GM12878 (cell line): ENCODE data around the gene PRKAG2. TPM values are rescaled to one million over a fixed set of nuclear protein-coding genes. Genes with fewer than 3 reads are reported as not detected.

Source experiments
- ATAC-seq: fragments of 200-7000 bp; cut with Tn5 transposase; 3 replicates; pipeline ENCODE4 v1.9.1; 2020; ENCODE audit warnings: mild to moderate bottlenecking, moderate library complexity
- BruUV-seq: library from RNA; stranded (reverse); fragments of 400-500 nt; replicated peaks from 2 replicates; lab custom pipeline; 2021; lab: Mats Ljungman, UMichigan
- CTCF ChIA-PET: fragments of 300-600 bp; sonication (Branson Sonifier 250); formaldehyde crosslinking; extraction: SDS; loops from one replicate; lab custom pipeline; 2021; ENCODE audit warnings: inconsistent platforms; lab: Yijun Ruan, JAX
- POLR2A ChIA-PET: fragments of 350-600 bp; formaldehyde crosslinking; extraction: SDS; loops from one replicate; lab custom pipeline; 2021; ENCODE audit warnings: inconsistent platforms; lab: Charles Lee
- RAD21 ChIA-PET: fragments of 300-600 bp; sonication (Branson Sonifier 250); formaldehyde crosslinking; loops from one replicate; lab custom pipeline; 2023; ENCODE audit warnings: antibody characterized with exemption; ENCODE audit not compliant: unreplicated experiment; lab: Charles Lee
- SMC1A ChIA-PET: fragments of 300-600 bp; sonication (Branson Sonifier 250); formaldehyde crosslinking; loops from one replicate; lab custom pipeline; 2023; ENCODE audit not compliant: unreplicated experiment, uncharacterized antibody; lab: Charles Lee
- DNase-seq: peaks from one replicate; pipeline ENCODE4 v3.0.0-alpha.2; 2011; ENCODE audit warnings: low read depth, low spot score
- FAIRE-seq: peaks from 3 replicates; lab custom pipeline; 2011; peaks lifted over from hg19 to GRCh38; lab: Jason Lieb, UNC
- H2AFZ ChIP-seq: 2 replicates; pipeline ENCODE4 v1.6.0; 2011; ENCODE audit warnings: low read depth, low read length, control low read depth; ENCODE audit not compliant: control insufficient read depth
- H3K27ac ChIP-seq: 2 replicates; pipeline ENCODE4 v1.5.1; 2011; ENCODE audit warnings: control low read depth; ENCODE audit not compliant: control insufficient read depth, insufficient read depth
- H3K27me3 ChIP-seq, 2 experiments: replicated peaks in 1 of 2; 2 replicates each; pipeline versions ENCODE4 v1.6.0 to v1.6.1; 2011; ENCODE audit warnings: low read length in 1 of 2; ENCODE audit not compliant: control insufficient read depth in 2 of 2, insufficient read depth in 2 of 2
- H3K36me3 ChIP-seq, 2 experiments: 2 replicates each; pipeline ENCODE4 v1.5.1; 2011; ENCODE audit warnings: low read length in 1 of 2; ENCODE audit not compliant: control insufficient read depth in 2 of 2, insufficient read depth in 2 of 2
- H3K4me1 ChIP-seq: 2 replicates; pipeline ENCODE4 v1.6.1; 2011; ENCODE audit warnings: mild to moderate bottlenecking, low read length, moderate library complexity, mixed read lengths; ENCODE audit not compliant: control insufficient read depth, insufficient read depth
- H3K4me2 ChIP-seq: 2 replicates; pipeline ENCODE4 v1.6.0; 2011; ENCODE audit warnings: control low read depth; ENCODE audit not compliant: control insufficient read depth, insufficient read depth
- H3K4me3 ChIP-seq: fragments of 200-600 bp; sonication (generic); 2 replicates; pipeline ENCODE4 v1.5.1; 2016
- H3K79me2 ChIP-seq: 2 replicates; pipeline ENCODE4 v1.6.0; 2011; ENCODE audit warnings: low read length; ENCODE audit not compliant: control insufficient read depth, insufficient read depth
- H3K9ac ChIP-seq: 2 replicates; pipeline ENCODE4 v1.8.0; 2011; ENCODE audit warnings: low read length, control low read depth, mixed read lengths; ENCODE audit not compliant: control insufficient read depth, insufficient read depth
- H3K9me3 ChIP-seq: replicated peaks from 3 replicates; pipeline ENCODE4 v1.5.1; 2011; ENCODE audit warnings: mild to moderate bottlenecking, low read length; ENCODE audit not compliant: control insufficient read depth, insufficient read depth
- H4K20me1 ChIP-seq: 2 replicates; pipeline ENCODE4 v1.6.0; 2011; ENCODE audit not compliant: control insufficient read depth, insufficient read depth
- ATF7 ChIP-seq: fragments of 450-650 bp; IDR thresholded peaks from 2 replicates; pipeline ENCODE4 v1.6.1; 2016; ENCODE audit warnings: low read depth, mild to moderate bottlenecking
- EZH2 ChIP-seq: IDR thresholded peaks from 2 replicates; pipeline ENCODE4 v1.6.1; 2012; ENCODE audit warnings: low read depth, mild to moderate bottlenecking, control low read depth, inconsistent platforms, low read length, borderline replicate concordance; ENCODE audit not compliant: control insufficient read depth
- HCFC1 ChIP-seq: fragments of 150-350 bp; IDR thresholded peaks from 2 replicates; pipeline ENCODE4 v1.6.1; 2014; ENCODE audit warnings: low read length
- IKZF1 ChIP-seq: fragments of 450-650 bp; conservative IDR thresholded peaks from 2 replicates; pipeline ENCODE4 v1.6.1; 2017; ENCODE audit warnings: antibody characterized with exemption, mild to moderate bottlenecking
- KAT2A ChIP-seq: conservative IDR thresholded peaks from 2 replicates; pipeline ENCODE4 v1.6.1; 2011; ENCODE audit warnings: low read depth, low read length; ENCODE audit not compliant: control insufficient read depth
- MTA3 ChIP-seq: IDR thresholded peaks from 2 replicates; pipeline ENCODE4 v1.6.1; 2012; ENCODE audit warnings: low read length, inconsistent platforms, borderline replicate concordance
- PML ChIP-seq: IDR thresholded peaks from 2 replicates; pipeline ENCODE4 v1.6.1; 2012; ENCODE audit warnings: low read length, inconsistent platforms
- POLR2AphosphoS5 ChIP-seq: IDR thresholded peaks from 2 replicates; pipeline ENCODE4 v1.6.1; 2011; ENCODE audit warnings: mild to moderate bottlenecking, low read length, inconsistent platforms
- PRDM15 ChIP-seq: fragments of 450-650 bp; formaldehyde crosslinking; IDR thresholded peaks from 2 replicates; pipeline ENCODE4 v1.4.0; 2020; ENCODE audit warnings: mild to moderate bottlenecking, moderate library complexity
- RAD21 ChIP-seq: IDR thresholded peaks from 2 replicates; pipeline ENCODE4 v1.6.1; 2011; ENCODE audit warnings: mild to moderate bottlenecking, low read depth, low read length, moderate library complexity; ENCODE audit not compliant: insufficient read depth
- SREBF1 ChIP-seq: IDR thresholded peaks from 2 replicates; pipeline ENCODE4 v1.6.1; 2012; ENCODE audit warnings: mild to moderate bottlenecking, low read length
- TAF1 ChIP-seq: IDR thresholded peaks from 2 replicates; pipeline ENCODE4 v1.6.1; 2011; ENCODE audit warnings: mild to moderate bottlenecking, low read depth, low read length, borderline replicate concordance
- TCF7 ChIP-seq: IDR thresholded peaks from 2 replicates; pipeline ENCODE4 v1.6.1; 2014; ENCODE audit warnings: antibody characterized with exemption, borderline replicate concordance
- ZNF24 ChIP-seq: fragments of 450-650 bp; IDR thresholded peaks from 2 replicates; pipeline ENCODE4 v1.6.1; 2017; ENCODE audit warnings: antibody characterized with exemption, mild to moderate bottlenecking
- ZNF274 ChIP-seq: IDR thresholded peaks from one replicate; pipeline ENCODE4 v1.8.0; 2011; ENCODE audit not compliant: insufficient read length, insufficient read depth
- WGBS: methylation state at CpG from one replicate; pipeline ENCODE4 v1.1.6; 2016; ENCODE audit warnings: low lambda C conversion rate; ENCODE audit not compliant: insufficient replicate concordance, insufficient coverage; ENCODE audit errors: missing lambda C conversion rate; 5-methylcytosine and 5-hydroxymethylcytosine counted together
- in situ Hi-C: fragments of 300-500 bp; cut with MboI; formaldehyde crosslinking; loops from 9 replicates; pipeline ENCODE4 v1.14.3; 2018; ENCODE audit warnings: mixed read lengths
- intact Hi-C: fragments of 100-400 bp; cut with micrococcal nuclease; formaldehyde crosslinking; loops from one replicate; pipeline ENCODE4 v1.14.2; 2022; ENCODE audit not compliant: unreplicated experiment
- polyA plus RNA-seq, 11 experiments: library from polyadenylated mRNA; depleted of rRNA in 4 of 11; unstranded in 6 of 11; stranded (reverse) in 5 of 11; fragments of >200 nt; fragmentation: Nextera tagmentation in 4 of 11; fragmentation: Illumina TruSeq in 1 of 11; extraction: Ambion mirVana in 4 of 11; extraction: Trizol in 1 of 11; gene quantifications; 1 replicate in 1 of 11; 2 replicates in 10 of 11; pipeline versions ENCODE4 v1.2.1 to v1.2.3, GENCODE V29; 2011 to 2016; ENCODE audit warnings: inconsistent platforms in 2 of 11, missing spikeins in 2 of 11, low read depth in 1 of 11
- total RNA-seq, 4 experiments: library from RNA; depleted of rRNA in 3 of 4; stranded (reverse); fragments of >200 nt in 3 of 4; fragmentation: Illumina TruSeq in 1 of 4; extraction: Trizol in 1 of 4; gene quantifications; 2 replicates each; pipeline versions ENCODE4 v1.2.1 to v1.2.3, GENCODE V29; 2013 to 2021
- TF ChIP-seq, protein P1 (sequence below): IDR thresholded peaks from 2 replicates; pipeline ENCODE4 v1.6.1; 2011; ENCODE audit warnings: mild to moderate bottlenecking, low read depth, low read length, moderate library complexity; ENCODE audit not compliant: insufficient replicate concordance

PRKAG2 gene
- total and polyA plus RNA-seq, 10 of the 15 experiments (the other 5 are each of a cell fraction or from before 2014, with no cell fraction given) = 3.4 to 8.9 (median 6.8) TPM

DNA sequence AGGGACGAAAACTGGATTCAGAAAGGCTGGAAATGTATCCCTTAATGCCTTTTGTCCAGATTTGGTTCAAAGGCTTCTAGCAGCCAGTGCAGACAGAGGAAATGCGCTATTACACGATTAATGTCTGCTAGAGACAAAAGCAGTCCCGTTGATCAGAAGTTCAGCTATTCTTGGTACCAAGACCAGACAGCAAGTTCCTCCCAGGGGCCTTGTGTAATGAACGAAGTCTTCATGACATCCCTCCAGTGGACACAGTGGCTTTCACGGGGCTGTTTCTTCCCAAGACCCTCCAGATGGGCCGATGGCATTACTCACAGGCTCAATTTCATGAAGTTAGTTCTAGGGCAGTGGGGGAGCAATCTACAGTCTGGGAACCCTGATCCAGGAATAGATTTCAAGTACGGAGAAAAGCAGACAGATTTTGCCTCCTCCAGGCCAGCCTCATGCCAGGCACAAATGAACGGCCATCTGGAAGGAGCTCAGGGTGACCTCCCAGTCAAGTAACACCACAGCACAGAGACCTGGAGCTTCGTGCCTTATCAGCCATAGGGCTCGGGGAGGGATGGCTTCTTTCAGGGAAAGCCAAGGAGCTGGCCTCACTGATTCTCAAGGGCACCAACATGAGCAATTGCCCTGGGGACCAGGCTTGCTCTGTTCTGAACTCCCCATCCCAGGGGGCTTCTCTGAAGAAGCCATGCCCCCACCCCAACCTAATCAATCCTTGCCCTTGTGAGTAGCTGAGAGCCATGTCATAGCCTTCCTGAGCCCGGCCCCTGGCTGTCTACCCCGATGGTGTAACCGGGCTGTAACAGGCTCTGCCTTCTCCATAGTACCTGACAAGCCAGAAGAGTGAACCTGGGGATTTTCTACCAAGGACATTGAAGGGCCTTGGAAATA lies 101.1 kb downstream of the PRKAG2 start:
- no peaks in the 10 kb centered on the region for H3K4me1 ChIP-seq
- H3K9ac ChIP-seq = no peak overlapping the region
- ATAC-seq = no peak
- RAD21 ChIA-PET = no interaction called here
- H3K79me2 ChIP-seq = no peaks in the 10 kb centered on the region
- no peak overlapping the region for H2AFZ ChIP-seq
- H4K20me1 ChIP-seq = no peaks in the 10 kb centered on the region
- no peaks in the 10 kb centered on the region for H3K9me3 ChIP-seq
- no peaks in the 10 kb centered on the region for H3K27me3 ChIP-seq
- in situ Hi-C loops = no loop called here
- intact Hi-C loops = no loop called here
- H3K36me3 ChIP-seq = no peaks in the 10 kb centered on the region
- FAIRE-seq = no peak
- H3K4me2 ChIP-seq = no peak overlapping the region
- 70% methylated on average over 14 of the region's 14 CpGs for WGBS
- DNase-seq = no peak
- SMC1A ChIA-PET = no interaction called here
- CTCF ChIA-PET = interaction anchor here (1.1 kb wide), 1 partner anchor 410 kb away, joined by 4 read pairs; no protein-coding TSS in a partner anchor
- no TSS peak for BruUV-seq
- no peak overlapping the region for H3K4me3 ChIP-seq
- no peak overlapping the region for H3K27ac ChIP-seq
- POLR2A ChIA-PET = no interaction called here
- TF ChIP-seq PML (no peak), ATF7 (no peak), KAT2A (no peak), MTA3 (no peak), HCFC1 (no peak), EZH2 (no peak), ZNF274 (no peak), RAD21 (no peak), TAF1 (no peak), POLR2AphosphoS5 (no peak), ZNF24 (no peak), IKZF1 (no peak), TCF7 (no peak), SREBF1 (no peak), PRDM15 (CRISPR knock-in tag) (no peak)
- TF ChIP-seq, protein P1, sequence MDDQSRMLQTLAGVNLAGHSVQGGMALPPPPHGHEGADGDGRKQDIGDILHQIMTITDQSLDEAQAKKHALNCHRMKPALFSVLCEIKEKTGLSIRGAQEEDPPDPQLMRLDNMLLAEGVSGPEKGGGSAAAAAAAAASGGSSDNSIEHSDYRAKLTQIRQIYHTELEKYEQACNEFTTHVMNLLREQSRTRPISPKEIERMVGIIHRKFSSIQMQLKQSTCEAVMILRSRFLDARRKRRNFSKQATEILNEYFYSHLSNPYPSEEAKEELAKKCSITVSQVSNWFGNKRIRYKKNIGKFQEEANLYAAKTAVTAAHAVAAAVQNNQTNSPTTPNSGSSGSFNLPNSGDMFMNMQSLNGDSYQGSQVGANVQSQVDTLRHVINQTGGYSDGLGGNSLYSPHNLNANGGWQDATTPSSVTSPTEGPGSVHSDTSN = no peak
